Right renal cortex interstitium (tissue), 3 donors: Measurements from ENCODE around the gene HSD17B3. TPM values are rescaled to one million over a fixed set of nuclear protein-coding genes. Genes with fewer than 3 reads are reported as not detected.
A peak's percentile ranks its signal among the peaks of the same experiment; 100 is the strongest.
"Not testable (repeated sequence)": the region's sequence is repeated elsewhere in the genome, so short reads cannot be mapped to it uniquely, and the experiment has no call there.

Source experiments
- DNase-seq, 3 donors: peaks; one replicate each; pipeline ENCODE4 v3.0.0-alpha.2; 2013; ENCODE audit warnings: low read depth in 3 of 3, low spot score in 2 of 3
- polyA plus RNA-seq, 3 donors: library from polyadenylated mRNA; unstranded; fragments of 120-200 nt; gene quantifications; one replicate each; pipeline ENCODE4 v1.2.1, GENCODE V29; 2013; ENCODE audit not compliant: insufficient read length in 3 of 3

Gene HSD17B3
- polyA plus RNA-seq, 3 donors, result 0.67 to 1.2 (median 0.72) TPM

DNA sequence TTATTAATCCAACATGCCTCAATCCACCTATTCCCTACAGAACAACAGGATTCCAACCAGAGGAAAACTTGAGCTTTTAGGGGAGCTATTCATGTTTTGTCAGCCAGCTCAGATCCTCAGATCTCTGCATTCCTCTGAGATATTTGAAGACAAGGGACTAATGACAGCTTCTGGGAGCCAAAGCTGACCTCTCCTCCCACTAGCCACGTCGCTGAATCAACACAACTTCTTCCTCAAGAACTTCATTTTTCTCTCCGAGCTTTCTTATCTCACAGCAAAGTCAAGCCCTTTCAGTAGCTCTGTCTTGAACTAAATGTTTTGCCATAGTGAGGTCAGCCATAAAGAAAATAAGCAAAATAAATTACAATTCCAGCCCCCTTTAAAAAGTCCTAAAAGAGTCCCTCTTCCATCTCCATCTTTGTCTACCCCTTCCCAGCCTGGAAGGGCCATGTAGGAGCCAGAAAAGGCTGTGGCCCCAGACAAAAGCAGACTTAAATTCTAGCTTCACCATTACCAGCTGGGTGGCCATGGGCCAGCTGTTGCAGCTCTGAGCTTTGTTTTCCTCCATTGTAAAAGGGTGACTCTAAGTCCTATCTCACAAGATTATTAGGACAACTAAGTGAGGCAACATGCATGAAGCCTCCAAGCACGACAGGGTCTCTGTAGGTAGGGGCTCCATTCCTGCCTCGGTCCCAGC is 65.0 kb downstream of the HSD17B3 start:
- no peak for DNase-seq

- DNase-seq, result not testable (repeated sequence)
Measured at GRCh38 chr9:96236337-96236736, 65.6 kb downstream of the HSD17B3 start.

DNA sequence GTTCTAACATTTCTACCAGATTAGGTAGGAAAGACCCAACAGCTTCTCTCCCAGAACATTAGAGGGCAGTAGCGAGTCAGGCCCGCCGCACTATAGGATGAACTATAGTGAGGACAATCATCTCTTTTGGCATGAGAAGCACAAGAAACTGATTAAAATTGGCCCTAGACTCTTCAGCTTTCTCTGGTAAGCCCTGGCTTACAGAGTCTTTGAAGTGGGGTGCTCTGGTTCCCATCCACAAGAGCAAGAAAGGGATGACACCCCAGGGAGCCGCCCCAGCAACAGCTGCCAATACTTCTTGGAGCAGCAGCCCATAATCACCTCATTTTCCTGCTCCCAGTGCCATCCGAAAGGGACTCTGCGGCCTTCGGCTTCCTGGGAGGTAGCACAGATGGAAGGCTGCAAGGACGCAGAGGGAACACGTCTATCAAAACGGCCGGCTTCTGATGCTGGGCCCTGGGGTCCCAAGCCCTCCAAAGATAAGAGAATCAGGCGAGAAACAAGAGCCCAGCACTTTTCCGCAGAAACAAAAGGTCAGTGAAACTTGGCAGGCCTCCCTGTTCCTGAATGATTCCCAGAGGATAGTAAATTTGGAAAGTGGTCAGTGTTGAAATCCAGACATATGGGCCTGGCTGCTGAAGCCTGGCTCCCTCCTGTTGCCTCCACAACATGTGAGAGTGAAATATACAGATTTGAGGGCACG is 69.3 kb downstream of the HSD17B3 start:
- no peak for DNase-seq

DNA sequence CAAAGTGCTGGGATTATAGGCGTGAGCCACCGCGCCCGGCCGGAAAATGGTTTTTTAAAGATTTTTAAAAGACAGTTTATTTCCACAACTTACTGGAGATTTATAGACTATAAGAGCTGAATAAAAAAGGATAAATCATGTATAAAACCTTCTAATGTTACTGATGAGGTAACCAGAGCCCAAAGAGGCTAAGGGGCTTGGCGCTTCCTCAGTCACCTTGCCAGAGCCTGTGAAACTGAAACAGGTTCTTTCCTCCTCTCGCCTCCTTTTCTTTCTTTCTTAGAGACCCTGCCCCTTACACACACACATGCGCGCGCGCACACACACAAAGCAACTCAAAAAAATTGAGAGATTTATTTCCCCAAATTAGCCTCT is 69.8 kb downstream of the HSD17B3 start:
- no peak for DNase-seq

DNA sequence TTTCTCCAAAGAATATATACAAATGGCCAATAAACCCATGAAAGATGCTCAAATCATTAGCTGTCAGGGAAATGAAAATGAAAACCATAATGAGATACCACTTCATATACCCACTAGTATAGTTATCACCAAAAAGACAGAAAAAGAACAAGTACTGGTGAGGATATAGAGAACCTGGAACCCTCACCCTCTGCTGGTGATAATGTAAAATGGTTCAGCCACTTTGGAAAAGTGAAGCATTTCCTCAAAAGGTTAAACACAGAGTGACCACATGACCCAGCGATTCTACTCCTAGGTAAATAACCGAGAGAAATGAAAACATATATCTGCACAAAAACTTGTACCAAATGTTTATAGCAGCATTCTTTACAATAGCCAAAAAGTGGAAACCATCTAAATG is 72.0 kb downstream of the HSD17B3 start:
- no peak for DNase-seq

GRCh38 chr9:96222132-96222531 is 79.8 kb downstream of the HSD17B3 start:
- no peak for DNase-seq

- no peak for DNase-seq
Measured at GRCh38 chr9:96219900-96220257, 82.1 kb downstream of the HSD17B3 start.

GRCh38 chr9:96219026-96219899 is 82.7 kb downstream of the HSD17B3 start:
- DNase-seq, result no peak

DNA sequence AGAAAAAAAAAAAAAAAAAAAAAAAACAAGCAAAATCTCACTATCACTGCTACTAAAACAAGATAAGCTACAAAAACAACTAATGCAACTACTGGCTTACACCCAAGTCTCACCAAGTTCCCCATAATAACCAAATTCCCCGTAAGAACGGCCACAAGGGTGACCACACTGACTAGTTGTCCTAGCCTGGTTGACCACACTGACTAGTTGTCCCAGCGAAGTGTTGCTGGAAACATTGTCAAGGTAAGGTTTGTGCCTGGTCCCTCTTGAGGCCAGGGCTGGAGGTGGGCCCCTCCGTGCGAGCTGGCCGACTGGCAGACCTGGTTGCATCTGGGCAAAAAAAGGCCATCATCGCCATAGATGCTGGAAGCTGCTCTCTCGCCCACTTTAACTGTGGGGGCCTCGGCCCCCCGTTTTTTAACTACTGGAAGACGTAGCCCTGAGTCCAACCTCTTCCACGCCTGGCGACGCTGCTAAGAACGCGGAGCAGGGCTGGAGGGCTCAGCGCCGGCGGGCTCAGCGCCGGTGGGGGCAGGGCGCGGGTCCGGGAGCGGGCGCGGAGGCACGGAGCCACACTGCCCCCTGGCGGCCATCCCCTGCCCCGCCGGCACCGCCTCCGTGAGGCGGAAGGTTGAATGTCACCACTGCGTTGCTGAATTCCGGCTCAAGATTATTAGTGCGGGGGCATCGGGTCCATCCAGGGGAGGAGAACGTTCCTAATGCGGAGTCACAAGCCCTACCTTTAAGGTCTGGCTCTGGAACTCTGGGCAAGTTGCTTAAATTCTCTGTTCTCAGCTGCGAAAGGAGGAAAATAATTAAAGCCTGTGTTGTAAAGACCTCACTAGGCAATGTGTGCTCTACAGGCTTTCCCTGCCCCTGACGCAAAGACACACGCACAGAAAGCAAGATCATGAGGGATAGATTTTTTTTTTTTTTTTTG is 84.0 kb downstream of the HSD17B3 start:
- DNase-seq, result peak in 1 of 3 donors; percentile 51

DNA sequence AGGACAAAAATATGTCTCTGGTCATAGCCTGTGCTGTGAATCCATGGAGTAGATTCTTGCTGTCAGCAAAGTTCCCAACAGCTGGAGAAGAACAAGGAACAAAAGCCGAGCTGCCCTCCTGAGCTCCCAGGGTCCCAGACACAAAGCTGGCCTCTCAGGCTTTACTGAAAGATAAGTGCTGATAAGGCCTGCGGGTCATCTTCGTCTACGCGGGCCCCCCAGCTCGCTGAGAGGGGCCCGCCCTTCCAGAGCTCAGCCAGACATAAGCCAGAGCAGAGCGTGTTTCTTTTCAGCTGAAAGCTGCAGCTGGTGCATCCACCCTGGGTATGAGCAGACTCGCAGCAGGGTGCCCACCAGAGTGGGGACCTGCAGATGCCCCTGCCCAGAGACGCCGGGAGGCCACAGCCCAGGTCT is 84.7 kb downstream of the HSD17B3 start:
- DNase-seq, result no peak

GRCh38 chr9:96216583-96216982 is 85.4 kb downstream of the HSD17B3 start:
- no peak for DNase-seq

GRCh38 chr9:96215841-96216240 is 86.1 kb downstream of the HSD17B3 start:
- DNase-seq, result no peak

DNA sequence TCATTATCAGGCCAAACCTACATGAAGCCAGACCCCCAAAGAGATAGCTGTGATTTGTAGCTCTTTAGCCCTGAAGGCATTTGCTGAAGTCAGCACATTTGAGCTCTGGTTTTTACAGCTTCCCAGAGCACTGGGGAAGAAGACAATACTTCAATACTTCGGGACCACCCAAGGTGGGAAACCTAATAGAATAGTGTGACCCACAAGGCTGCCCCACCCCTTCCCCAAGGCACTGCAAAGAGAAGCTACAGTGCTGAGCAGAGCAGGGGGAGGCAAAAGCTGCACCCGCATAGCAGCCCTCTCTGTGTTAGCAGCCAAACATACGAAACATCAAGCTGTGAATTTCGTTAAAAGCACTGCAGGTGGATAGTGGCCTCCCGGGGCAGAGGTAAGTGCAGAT is 87.3 kb downstream of the HSD17B3 start:
- DNase-seq, result no peak

DNA sequence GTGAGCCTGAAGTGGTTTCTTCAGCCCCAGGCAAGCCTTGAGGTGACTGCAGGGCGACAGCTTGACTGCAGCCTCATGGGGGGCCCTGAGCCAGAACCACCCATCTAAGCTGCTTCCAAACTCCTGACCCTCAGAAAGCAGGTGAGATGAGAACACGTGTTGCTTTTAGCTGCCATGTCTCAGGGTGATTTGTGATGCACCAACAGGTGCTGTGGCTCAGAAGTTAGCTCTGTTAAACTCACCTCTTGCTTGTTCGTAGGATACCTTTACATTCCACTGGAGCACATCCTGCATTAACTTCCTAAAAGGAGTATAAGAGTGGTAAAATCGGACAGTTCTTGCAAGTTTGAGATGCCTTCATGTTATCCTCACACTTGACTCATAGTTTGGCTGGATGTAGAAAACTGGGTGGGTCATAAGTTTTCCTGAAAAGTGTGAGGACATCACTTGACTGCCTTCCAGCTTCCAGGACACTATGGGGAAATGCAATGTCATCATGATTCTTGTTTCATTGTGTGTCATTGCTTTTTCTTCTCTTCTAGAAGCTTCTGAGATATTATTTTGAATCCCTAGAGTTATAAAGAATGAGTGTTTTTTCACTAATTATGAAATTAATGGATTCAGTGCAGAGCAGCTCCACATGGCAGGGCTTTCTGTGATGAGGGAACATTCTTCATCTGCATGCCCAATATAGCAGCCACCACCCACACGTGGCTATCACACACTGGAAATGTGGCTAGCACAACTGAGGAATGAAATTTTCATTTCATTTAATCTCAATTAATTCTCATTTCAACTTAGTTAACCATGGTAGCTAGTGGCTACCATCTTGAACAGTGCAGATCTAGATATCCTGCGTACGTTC is 92.3 kb downstream of the HSD17B3 start:
- no peak for DNase-seq

- DNase-seq, result no peak
Measured at GRCh38 chr9:96206156-96206751, 95.7 kb downstream of the HSD17B3 start.

DNA sequence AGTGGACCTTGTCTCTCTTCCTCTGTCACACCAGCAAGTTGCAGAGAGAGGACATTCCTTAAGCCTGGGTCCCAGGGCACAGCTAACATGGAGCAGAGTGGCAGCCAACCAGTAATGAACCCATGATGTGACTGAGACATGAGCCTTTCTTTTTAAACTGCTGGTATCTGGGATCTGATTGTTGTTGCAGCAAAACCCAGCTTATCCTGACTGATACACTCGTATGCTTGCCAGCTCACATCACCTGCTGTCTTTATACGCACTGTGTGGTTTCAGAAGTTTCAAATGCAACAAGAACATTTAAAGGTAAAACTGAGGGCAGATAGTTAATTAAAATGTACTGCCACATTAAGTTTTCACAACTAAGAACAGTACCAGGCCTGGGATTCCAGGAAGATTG is 97.1 kb downstream of the HSD17B3 start:
- no peak for DNase-seq

GRCh38 chr9:96203867-96204501 is 98.0 kb downstream of the HSD17B3 start:
- DNase-seq, result no peak

- no peak for DNase-seq
Measured at GRCh38 chr9:96202971-96203780, 98.8 kb downstream of the HSD17B3 start.
